Measurements from ENCODE around the gene IGSF3.

The IGSF3 gene

DNA sequence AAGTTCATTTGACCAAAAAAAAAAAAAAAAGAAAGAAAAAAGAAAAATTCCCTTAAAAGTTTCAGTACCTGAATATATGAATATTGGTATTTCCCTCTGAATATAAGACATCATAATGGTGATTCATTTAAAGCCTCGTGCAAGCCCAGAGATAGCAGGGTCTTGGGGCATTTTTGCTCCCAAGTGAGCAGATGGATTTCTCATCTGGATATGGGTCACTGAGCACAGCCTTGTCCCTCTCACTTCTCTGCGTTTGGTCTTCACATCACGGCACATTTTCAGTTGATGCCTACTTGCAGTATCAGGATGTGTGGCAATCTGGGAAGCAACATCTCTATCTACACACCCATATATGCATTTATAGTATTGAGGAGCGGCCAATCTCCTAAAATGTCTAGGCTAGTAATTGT lies 109.4 kb downstream of the IGSF3 start:
- no peak for TF ChIP-seq ZFX (IDR thresholded peaks at IDR 0.05)
- no peak overlapping the region for H3K27ac ChIP-seq

DNA sequence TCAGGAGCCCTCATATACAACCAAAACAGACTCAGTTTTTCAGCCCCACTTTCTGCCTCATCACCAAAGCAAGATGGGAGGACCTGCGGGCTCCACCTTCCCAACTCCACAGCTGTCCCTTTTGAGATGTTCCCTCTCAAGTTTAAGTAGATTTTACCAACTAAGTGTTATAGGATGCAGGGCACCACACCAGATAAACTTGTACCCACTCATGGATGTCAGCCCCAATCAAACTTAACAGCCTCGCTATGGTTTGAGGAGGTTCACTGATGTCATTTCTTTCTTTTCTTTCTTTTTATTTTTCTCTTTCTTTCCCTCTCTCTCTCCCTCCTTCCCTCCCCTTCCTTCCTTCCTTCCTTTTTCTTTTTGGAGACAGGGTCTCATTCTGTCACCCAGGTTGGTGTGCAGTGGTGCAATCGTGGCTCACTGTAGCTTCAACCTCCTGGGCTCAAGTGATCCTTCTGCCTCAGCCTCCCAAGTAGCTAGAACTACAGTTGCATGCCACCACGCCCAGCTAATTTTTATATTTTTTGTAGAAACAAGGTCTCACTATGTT lies 110.1 kb downstream of the IGSF3 start:
- TF ChIP-seq, protein P1, sequence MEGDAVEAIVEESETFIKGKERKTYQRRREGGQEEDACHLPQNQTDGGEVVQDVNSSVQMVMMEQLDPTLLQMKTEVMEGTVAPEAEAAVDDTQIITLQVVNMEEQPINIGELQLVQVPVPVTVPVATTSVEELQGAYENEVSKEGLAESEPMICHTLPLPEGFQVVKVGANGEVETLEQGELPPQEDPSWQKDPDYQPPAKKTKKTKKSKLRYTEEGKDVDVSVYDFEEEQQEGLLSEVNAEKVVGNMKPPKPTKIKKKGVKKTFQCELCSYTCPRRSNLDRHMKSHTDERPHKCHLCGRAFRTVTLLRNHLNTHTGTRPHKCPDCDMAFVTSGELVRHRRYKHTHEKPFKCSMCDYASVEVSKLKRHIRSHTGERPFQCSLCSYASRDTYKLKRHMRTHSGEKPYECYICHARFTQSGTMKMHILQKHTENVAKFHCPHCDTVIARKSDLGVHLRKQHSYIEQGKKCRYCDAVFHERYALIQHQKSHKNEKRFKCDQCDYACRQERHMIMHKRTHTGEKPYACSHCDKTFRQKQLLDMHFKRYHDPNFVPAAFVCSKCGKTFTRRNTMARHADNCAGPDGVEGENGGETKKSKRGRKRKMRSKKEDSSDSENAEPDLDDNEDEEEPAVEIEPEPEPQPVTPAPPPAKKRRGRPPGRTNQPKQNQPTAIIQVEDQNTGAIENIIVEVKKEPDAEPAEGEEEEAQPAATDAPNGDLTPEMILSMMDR (conservative IDR thresholded peaks at IDR 0.05) = no peak
- TF ChIP-seq ZFX (IDR thresholded peaks at IDR 0.05) = no peak
- peak overlapping the region; percentile 72; the same call in 1 of the 2 replicates for H3K27ac ChIP-seq

DNA sequence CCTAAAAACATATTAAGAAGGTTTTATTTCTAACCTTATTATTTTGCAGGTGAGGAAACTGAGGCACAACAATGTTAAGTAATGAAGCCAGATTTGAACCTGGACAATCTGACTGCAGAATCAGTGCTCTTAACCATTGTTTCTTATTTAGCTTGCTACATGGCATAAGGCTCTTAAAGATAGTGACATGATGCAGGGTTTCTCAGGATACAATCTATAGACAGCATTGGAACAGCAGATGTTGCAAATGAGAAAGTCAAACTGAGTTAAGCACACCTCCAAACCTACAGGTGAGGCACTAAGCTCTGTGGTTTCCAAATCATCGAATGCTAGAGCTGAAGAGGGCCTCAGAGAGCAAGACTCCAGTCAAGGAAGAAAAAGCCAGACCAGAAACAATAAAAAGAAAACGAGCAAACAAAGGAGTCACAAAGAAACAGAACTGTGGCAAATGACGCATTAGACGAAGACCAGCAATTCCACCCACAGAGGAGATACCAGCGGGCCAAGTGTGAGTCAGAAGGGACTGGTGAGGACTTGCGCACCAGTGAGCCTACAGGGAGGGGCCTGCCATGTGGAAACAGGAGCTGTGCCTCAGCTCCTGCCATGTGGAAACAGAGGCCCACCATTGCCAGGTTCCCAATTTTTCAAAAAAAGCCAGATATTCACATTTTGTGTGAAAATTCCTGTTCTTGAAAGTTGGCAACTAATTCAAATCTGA lies 111.1 kb downstream of the IGSF3 start:
- peak overlapping the region; percentile 72 for H3K27ac ChIP-seq
- TF ChIP-seq ZFX (IDR thresholded peaks at IDR 0.05) = no peak
- TF ChIP-seq, protein P1 (conservative IDR thresholded peaks at IDR 0.05) = peak; percentile 30

DNA sequence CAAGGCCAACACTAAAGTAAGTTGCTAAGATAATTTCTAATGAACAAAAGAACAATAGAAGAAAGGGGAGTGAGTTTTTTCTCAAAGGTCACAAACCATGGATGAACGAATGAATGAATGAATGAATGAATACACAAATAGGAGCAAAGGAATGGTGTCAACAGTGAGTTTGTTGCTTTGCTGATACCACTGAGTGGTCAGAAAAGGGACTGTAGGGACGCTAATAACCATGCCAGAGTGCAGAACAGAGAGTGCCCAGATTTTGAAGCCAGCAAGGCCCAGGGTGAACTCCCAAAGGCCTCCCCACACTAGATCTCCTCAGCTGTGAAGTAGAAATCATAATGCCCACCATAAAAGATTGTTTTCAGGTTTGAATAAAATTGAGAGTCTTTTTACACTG lies 112.6 kb downstream of the IGSF3 start:
- TF ChIP-seq ZFX (IDR thresholded peaks at IDR 0.05) = no peak
- TF ChIP-seq, protein P1 (conservative IDR thresholded peaks at IDR 0.05) = no peak
- no peak overlapping the region for H3K27ac ChIP-seq

DNA sequence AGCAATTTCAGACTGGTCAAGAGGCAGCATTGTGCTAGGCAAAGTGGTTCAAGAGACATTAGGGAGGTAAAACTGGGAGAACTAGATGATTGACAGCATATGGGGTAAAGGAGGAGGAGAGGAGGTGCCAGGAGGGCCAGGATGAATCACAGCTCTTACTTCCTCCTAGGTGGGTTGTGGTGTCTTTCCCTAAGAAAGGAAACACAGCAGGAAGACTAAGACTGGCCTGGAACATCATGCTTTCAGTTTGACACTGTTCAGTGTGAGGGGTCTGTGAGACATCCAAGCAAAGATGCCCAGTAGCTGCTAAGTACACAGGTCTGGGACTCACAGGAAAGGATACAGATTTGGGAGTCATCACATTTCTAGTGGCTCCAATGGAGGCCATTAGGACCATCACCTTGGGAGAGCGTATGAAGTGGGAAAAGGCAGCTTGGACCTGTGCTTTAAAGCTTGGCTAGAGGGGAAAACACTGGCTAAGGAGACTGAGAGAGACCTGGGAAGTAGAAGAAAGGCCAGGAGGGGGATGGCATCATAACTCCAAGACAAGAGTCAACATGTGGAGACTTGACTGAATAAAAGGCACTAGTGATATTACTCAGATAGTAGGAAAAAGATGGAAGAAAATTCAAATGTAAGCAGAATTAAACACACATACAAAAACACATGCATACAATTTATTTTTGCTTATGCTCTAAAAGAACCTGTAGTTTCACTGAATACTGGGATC lies 114.0 kb downstream of the IGSF3 start:
- TF ChIP-seq, protein P1 (conservative IDR thresholded peaks at IDR 0.05) = no peak
- no peak overlapping the region for H3K27ac ChIP-seq

DNA sequence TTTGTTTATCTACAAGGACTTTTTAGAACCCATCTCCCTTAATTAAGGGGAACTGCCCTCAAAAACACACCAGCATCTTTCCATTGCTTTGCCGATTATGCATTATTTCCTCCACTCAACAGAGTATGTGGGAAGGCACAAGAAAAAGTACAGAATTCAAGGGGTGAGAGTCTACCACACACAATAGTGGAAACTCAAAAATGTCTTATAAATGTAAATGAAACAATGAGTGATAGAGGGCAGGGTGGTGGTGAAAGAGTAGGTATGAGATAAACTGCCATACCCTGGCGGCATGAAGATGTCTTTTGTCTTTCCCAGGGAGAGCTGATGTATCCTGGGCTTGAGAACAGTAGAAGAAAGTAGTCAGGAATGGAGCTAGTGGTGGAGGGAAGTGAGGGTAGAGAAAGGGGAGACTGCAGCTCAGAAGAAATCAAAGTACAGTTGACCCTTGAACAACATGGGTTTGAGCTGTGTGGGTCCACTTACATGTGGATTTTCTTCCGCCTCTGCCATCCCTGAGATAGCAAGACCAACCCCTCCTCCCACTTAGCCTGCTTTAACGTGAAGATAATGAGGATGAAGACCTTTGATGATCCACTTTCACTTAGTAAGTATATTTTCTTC lies 121.1 kb downstream of the IGSF3 start:
- TF ChIP-seq ZFX (IDR thresholded peaks at IDR 0.05) = no peak
- TF ChIP-seq, protein P1 (conservative IDR thresholded peaks at IDR 0.05) = no peak

DNA sequence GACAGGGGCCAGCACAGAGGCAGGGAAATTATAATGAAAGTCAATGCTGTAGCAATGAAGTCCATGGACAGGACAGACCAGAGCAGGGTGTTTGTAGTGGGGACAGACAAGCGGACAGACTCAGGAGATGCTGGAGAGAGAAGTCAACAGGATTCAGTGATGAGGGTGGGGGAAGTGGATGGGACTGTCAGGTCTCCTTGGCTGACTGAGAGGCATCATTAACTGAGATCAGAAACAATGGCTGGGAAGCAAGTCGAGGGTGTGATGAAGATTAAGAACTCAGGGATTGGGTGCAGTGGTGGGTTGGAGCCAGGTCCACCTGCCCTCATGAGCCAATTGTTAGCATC lies 122.2 kb downstream of the IGSF3 start:
- H3K27ac ChIP-seq = no peak overlapping the region
- no peak for TF ChIP-seq ZFX (IDR thresholded peaks at IDR 0.05)
- TF ChIP-seq, protein P1 (conservative IDR thresholded peaks at IDR 0.05) = no peak

More for the DNA sequence above, 121.1 kb downstream of the IGSF3 start:
- no peak overlapping the region for H3K27ac ChIP-seq

Data from C4-2B (cell line).